ENCODE measurements around the gene SCLY. TPM values are rescaled to one million over a fixed set of nuclear protein-coding genes. Genes with fewer than 3 reads are reported as not detected.

The SCLY gene
- polyA plus RNA-seq, 1 of the 3 experiments (the other 2 are of a cell fraction): 20.9 TPM

GRCh38 chr2:238075397-238075796 lies 14.6 kb downstream of the SCLY start:
- Histone ChIP-seq H3K27ac (ENCODE audit: low read depth in 2 of 2, low read length in 1 of 2) (no peak overlapping the region), H3K9me3 (no peaks in the 10 kb centered on the region), H3K9me2 (no peaks in the 10 kb centered on the region), H3F3A (replicated peaks; ENCODE audit: insufficient read depth) (no peaks in the 10 kb centered on the region), H3K4me1 (ENCODE audit: control insufficient read depth in 1 of 2, insufficient read depth in 2 of 2, low read depth in 1 of 2, low read length in 1 of 2) (peaks cover 0 to under 1% of the 10 kb centered on the region in 2 experiments; a peak in 1 of 4 replicates), H3K79me2 (ENCODE audit: insufficient read depth) (no peaks in the 10 kb centered on the region), H3K36me3 (replicated peaks in 1 of 2; ENCODE audit: control insufficient read depth in 1 of 2, insufficient read depth in 2 of 2, low read length in 1 of 2) (peaks cover 28 to 48% of the 10 kb centered on the region in 2 experiments), H2AFZ (ENCODE audit: low read depth) (no peak overlapping the region), H4K20me1 (ENCODE audit: insufficient read depth) (no peaks in the 10 kb centered on the region), H3K4me2 (no peak overlapping the region), H3K27me3 (ENCODE audit: insufficient read depth) (no peaks in the 10 kb centered on the region), H3K9ac (no peak overlapping the region), H3K4me3 (ENCODE audit: low read depth in 2 of 2, low read length in 1 of 2) (no peak overlapping the region)
- POLR2A ChIA-PET: no interaction called here
- DNase-seq: no peak
- CTCF ChIA-PET: interaction anchor here (1.0 kb wide), 1 partner anchor 217 kb away, joined by 4 read pairs; no protein-coding TSS in a partner anchor
- TF ChIP-seq FOXJ3 (CRISPR knock-in tag; IDR thresholded peaks at IDR 0.05) (no peak), NFIC (IDR thresholded peaks at IDR 0.05; ENCODE audit: borderline replicate concordance) (no peak), EP300 (IDR thresholded peaks at IDR 0.05; ENCODE audit: borderline replicate concordance in 1 of 2, low read depth in 1 of 2, low read length in 1 of 2) (no peak), FOSL2 (IDR thresholded peaks at IDR 0.05; ENCODE audit: borderline replicate concordance, low read depth) (no peak), MAX (IDR thresholded peaks at IDR 0.05; ENCODE audit: low read depth) (no peak), RAD21 (IDR thresholded peaks at IDR 0.05; ENCODE audit: low read length) (no peak), MXI1 (IDR thresholded peaks at IDR 0.05; ENCODE audit: low read depth, low read length) (no peak), TCF12 (IDR thresholded peaks at IDR 0.05) (no peak), RXRA (IDR thresholded peaks at IDR 0.05; ENCODE audit: borderline replicate concordance, low read depth) (no peak), GATA2 (CRISPR knock-in tag; IDR thresholded peaks at IDR 0.05) (no peak), EZH2phosphoT487 (IDR thresholded peaks at IDR 0.05; ENCODE audit: borderline replicate concordance, low read depth) (no peak), USF1 (IDR thresholded peaks at IDR 0.05; ENCODE audit: borderline replicate concordance, low read depth) (no peak), CHD2 (IDR thresholded peaks at IDR 0.05; ENCODE audit: low read length, partially characterized antibody) (no peak), USF2 (IDR thresholded peaks at IDR 0.05; ENCODE audit: borderline replicate concordance, low read depth, low read length) (no peak)
- TF ChIP-seq, protein P1, sequence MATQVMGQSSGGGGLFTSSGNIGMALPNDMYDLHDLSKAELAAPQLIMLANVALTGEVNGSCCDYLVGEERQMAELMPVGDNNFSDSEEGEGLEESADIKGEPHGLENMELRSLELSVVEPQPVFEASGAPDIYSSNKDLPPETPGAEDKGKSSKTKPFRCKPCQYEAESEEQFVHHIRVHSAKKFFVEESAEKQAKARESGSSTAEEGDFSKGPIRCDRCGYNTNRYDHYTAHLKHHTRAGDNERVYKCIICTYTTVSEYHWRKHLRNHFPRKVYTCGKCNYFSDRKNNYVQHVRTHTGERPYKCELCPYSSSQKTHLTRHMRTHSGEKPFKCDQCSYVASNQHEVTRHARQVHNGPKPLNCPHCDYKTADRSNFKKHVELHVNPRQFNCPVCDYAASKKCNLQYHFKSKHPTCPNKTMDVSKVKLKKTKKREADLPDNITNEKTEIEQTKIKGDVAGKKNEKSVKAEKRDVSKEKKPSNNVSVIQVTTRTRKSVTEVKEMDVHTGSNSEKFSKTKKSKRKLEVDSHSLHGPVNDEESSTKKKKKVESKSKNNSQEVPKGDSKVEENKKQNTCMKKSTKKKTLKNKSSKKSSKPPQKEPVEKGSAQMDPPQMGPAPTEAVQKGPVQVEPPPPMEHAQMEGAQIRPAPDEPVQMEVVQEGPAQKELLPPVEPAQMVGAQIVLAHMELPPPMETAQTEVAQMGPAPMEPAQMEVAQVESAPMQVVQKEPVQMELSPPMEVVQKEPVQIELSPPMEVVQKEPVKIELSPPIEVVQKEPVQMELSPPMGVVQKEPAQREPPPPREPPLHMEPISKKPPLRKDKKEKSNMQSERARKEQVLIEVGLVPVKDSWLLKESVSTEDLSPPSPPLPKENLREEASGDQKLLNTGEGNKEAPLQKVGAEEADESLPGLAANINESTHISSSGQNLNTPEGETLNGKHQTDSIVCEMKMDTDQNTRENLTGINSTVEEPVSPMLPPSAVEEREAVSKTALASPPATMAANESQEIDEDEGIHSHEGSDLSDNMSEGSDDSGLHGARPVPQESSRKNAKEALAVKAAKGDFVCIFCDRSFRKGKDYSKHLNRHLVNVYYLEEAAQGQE (IDR thresholded peaks at IDR 0.05; ENCODE audit: low read depth, low read length): no peak

Data from SK-N-SH (cell line).